Lung (tissue), 12 donors: ENCODE results near the gene CKLF. TPM values are rescaled to one million over a fixed set of nuclear protein-coding genes. Genes with fewer than 3 reads are reported as not detected.

Experiments
- ATAC-seq: fragments of 200-7000 bp; cut with Tn5 transposase; one replicate; pipeline ENCODE4 v1.9.1; 2020; ENCODE audit warnings: moderate number of reproducible peaks; ENCODE audit not compliant: insufficient read depth, low FRiP score
- DNase-seq, 3 donors: peaks; one replicate each; pipeline ENCODE4 v3.0.0-alpha.2; 2013 to 2017
- H3K27ac ChIP-seq, 2 donors: one replicate each; pipeline ENCODE4 v1.5.1; 2013; ENCODE audit warnings: mild to moderate bottlenecking in 2 of 2, moderate library complexity in 2 of 2, control low read depth in 1 of 2, inconsistent platforms in 1 of 2, low read depth in 1 of 2, low read length in 1 of 2
- H3K27me3 ChIP-seq, 3 donors: one replicate each; pipeline ENCODE4 v1.5.1; 2013; ENCODE audit warnings: low read length in 2 of 3; ENCODE audit not compliant: control insufficient read depth in 3 of 3, insufficient read depth in 3 of 3
- H3K36me3 ChIP-seq, 4 donors: one replicate each; pipeline ENCODE4 v1.5.1; 2013; ENCODE audit warnings: low read length in 4 of 4, mild to moderate bottlenecking in 1 of 4, moderate library complexity in 1 of 4; ENCODE audit not compliant: control insufficient read depth in 4 of 4, insufficient read depth in 4 of 4
- H3K4me1 ChIP-seq, 5 donors: one replicate each; pipeline ENCODE4 v1.5.1; 2013; ENCODE audit warnings: low read length in 5 of 5, mild to moderate bottlenecking in 2 of 5, moderate library complexity in 1 of 5; ENCODE audit not compliant: control insufficient read depth in 5 of 5, insufficient read depth in 5 of 5
- H3K4me3 ChIP-seq: one replicate; pipeline ENCODE4 v1.5.1; 2013; ENCODE audit warnings: mild to moderate bottlenecking, control low read depth, moderate library complexity
- H3K9ac ChIP-seq, 2 donors: one replicate each; pipeline ENCODE4 v1.5.1; 2013; ENCODE audit warnings: low read length in 2 of 2, control low read depth in 1 of 2; ENCODE audit not compliant: insufficient read depth in 1 of 2
- H3K9me3 ChIP-seq, 4 donors: one replicate each; pipeline ENCODE4 v1.5.1; 2013; ENCODE audit warnings: low read length in 3 of 4, mild to moderate bottlenecking in 1 of 4, moderate library complexity in 1 of 4; ENCODE audit not compliant: control insufficient read depth in 4 of 4, insufficient read depth in 3 of 4
- CTCF ChIP-seq: IDR thresholded peaks from 2 replicates; pipeline ENCODE4 v1.5.1; 2012; ENCODE audit warnings: mild to moderate bottlenecking; ENCODE audit errors: control extremely low read depth, extremely low read depth
- WGBS, 2 donors: extraction: QIAGEN DNeasy Blood & Tissue Kit; methylation state at CpG; one replicate each; pipeline ENCODE4 v1.1.7; 2013; 5-methylcytosine and 5-hydroxymethylcytosine counted together
- polyA plus RNA-seq, 2 donors: library from polyadenylated mRNA; stranded (reverse); fragments of 200-250 nt; gene quantifications; one replicate each; pipeline ENCODE4 v1.2.1, GENCODE V29; 2013
- total RNA-seq, 2 donors: library from RNA; depleted of rRNA in 1 of 2; stranded (reverse); fragments of >200 nt in 1 of 2; gene quantifications; one replicate each; pipeline ENCODE4 v1.2.1, GENCODE V29; 2014 to 2021
- donor health status: control.
- donor health status: control.
- donor health status: Bipolar disorder and iron deficiency.
- donor health status: healthy.
- donor health status: DM: yes; HTN: yes; CAD: no.

Gene CKLF
- total and polyA plus RNA-seq, 4 donors: 43.1 to 133 (median 46.2) TPM

- peaks cover 0 to 4% (median 0%) of the 10 kb centered on the region in 5 donors for H3K4me1 ChIP-seq
- peaks cover 4 to 40% (median 36%) of the 10 kb centered on the region in 4 donors for H3K36me3 ChIP-seq
- WGBS, 2 donors: 95 to 97% methylated on average over 5 of the region's 5 CpGs
- DNase-seq (no peak), ATAC-seq (no peak)
- no peak for TF ChIP-seq CTCF
- H3K4me3 ChIP-seq: no peak overlapping the region
- no peak overlapping the region for H3K9ac ChIP-seq
- no peaks in the 10 kb centered on the region for H3K27me3 ChIP-seq
- no peak overlapping the region for H3K27ac ChIP-seq
- H3K9me3 ChIP-seq: no peaks in the 10 kb centered on the region
Measured at GRCh38 chr16:66528294-66528693, 24.1 kb upstream of the CKLF start.

GRCh38 chr16:66529475-66529874, 22.9 kb upstream of the CKLF start:
- H3K36me3 ChIP-seq: peaks cover 4 to 41% (median 36%) of the 10 kb centered on the region in 4 donors

GRCh38 chr16:66534376-66534799, 18.0 kb upstream of the CKLF start:
- 83 to 100% methylated on average over 1 of the region's 1 CpG for WGBS, 2 donors
- no peak overlapping the region for H3K4me3 ChIP-seq
- ATAC-seq (no peak), DNase-seq (no peak)
- H3K27me3 ChIP-seq: no peaks in the 10 kb centered on the region
- H3K36me3 ChIP-seq: peaks cover 2 to 36% (median 31%) of the 10 kb centered on the region in 4 donors
- no peak overlapping the region for H3K9ac ChIP-seq
- H3K9me3 ChIP-seq: no peaks in the 10 kb centered on the region
- peaks cover 0 to 7% (median 0%) of the 10 kb centered on the region in 5 donors for H3K4me1 ChIP-seq
- TF ChIP-seq CTCF: no peak
- no peak overlapping the region for H3K27ac ChIP-seq

More at GRCh38 chr16:66529475-66529874, 22.9 kb upstream of the CKLF start:
- no peak for TF ChIP-seq CTCF
- no peak overlapping the region for H3K9ac ChIP-seq
- H3K4me3 ChIP-seq: no peak overlapping the region
- H3K27ac ChIP-seq: no peak overlapping the region
- WGBS, 2 donors: 93 to 96% methylated on average over 6 of the region's 6 CpGs
- H3K27me3 ChIP-seq: no peaks in the 10 kb centered on the region
- DNase-seq (no peak), ATAC-seq (no peak)
- H3K4me1 ChIP-seq: peaks cover 0 to 5% (median 0%) of the 10 kb centered on the region in 5 donors
- no peaks in the 10 kb centered on the region for H3K9me3 ChIP-seq

- H3K9ac ChIP-seq: no peak overlapping the region
- H3K27ac ChIP-seq: no peak overlapping the region
- no peaks in the 10 kb centered on the region for H3K27me3 ChIP-seq
- H3K36me3 ChIP-seq: peaks cover 2 to 22% (median 16%) of the 10 kb centered on the region in 4 donors
- no peaks in the 10 kb centered on the region for H3K9me3 ChIP-seq
- no peak overlapping the region for H3K4me3 ChIP-seq
- DNase-seq (no peak), ATAC-seq (no peak)
- H3K4me1 ChIP-seq: peaks cover 0 to 7% (median 0%) of the 10 kb centered on the region in 5 donors
- no peak for TF ChIP-seq CTCF
- 93 to 97% methylated on average over 4 of the region's 4 CpGs for WGBS, 2 donors
Measured at GRCh38 chr16:66536525-66536924, 15.9 kb upstream of the CKLF start.
